ENCODE results near the gene PTAR1.

- TF ChIP-seq, protein P1, sequence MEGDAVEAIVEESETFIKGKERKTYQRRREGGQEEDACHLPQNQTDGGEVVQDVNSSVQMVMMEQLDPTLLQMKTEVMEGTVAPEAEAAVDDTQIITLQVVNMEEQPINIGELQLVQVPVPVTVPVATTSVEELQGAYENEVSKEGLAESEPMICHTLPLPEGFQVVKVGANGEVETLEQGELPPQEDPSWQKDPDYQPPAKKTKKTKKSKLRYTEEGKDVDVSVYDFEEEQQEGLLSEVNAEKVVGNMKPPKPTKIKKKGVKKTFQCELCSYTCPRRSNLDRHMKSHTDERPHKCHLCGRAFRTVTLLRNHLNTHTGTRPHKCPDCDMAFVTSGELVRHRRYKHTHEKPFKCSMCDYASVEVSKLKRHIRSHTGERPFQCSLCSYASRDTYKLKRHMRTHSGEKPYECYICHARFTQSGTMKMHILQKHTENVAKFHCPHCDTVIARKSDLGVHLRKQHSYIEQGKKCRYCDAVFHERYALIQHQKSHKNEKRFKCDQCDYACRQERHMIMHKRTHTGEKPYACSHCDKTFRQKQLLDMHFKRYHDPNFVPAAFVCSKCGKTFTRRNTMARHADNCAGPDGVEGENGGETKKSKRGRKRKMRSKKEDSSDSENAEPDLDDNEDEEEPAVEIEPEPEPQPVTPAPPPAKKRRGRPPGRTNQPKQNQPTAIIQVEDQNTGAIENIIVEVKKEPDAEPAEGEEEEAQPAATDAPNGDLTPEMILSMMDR (conservative IDR thresholded peaks at IDR 0.05): no peak
- TF ChIP-seq EZH2 (IDR thresholded peaks at IDR 0.05; ENCODE audit: low read depth): no peak
These were observed 42.2 kb upstream of the PTAR1 start for GRCh38 chr9:69801989-69802388.

Measured in PC-9 (cell line).